GM10266 (cell line): Measurements from ENCODE around the gene STYXL2.

Source experiments
- DNase-seq: peaks from one replicate; pipeline ENCODE4 v3.0.0; 2012; ENCODE audit errors: extremely low spot score
- CTCF ChIP-seq: IDR thresholded peaks from 2 replicates; pipeline ENCODE4 v1.5.1; 2012; ENCODE audit warnings: mild to moderate bottlenecking, low read depth; ENCODE audit not compliant: control insufficient read depth, insufficient read depth; ENCODE audit errors: missing control alignments

Gene STYXL2

GRCh38 chr1:167093846-167094516, at the start of gene STYXL2:
Gene STYXL2 (plus strand): TSS chr1:167094075. CDS start chr1:167094850, 775 bp downstream.
- DNase-seq = no peak
- no peak for TF ChIP-seq CTCF

- TF ChIP-seq CTCF = no peak
- no peak for DNase-seq
Observed at GRCh38 chr1:167051907-167052306, 42.0 kb upstream of the STYXL2 start.

- no peak for DNase-seq
- peak; percentile 16 for TF ChIP-seq CTCF
Observed at GRCh38 chr1:167052389-167052788, 41.5 kb upstream of the STYXL2 start.

GRCh38 chr1:167054531-167054930, 39.3 kb upstream of the STYXL2 start:
- no peak for DNase-seq
- TF ChIP-seq CTCF = no peak

GRCh38 chr1:167054946-167055630, 38.8 kb upstream of the STYXL2 start:
- no peak for TF ChIP-seq CTCF
- DNase-seq = no peak

- no peak for TF ChIP-seq CTCF
- DNase-seq = no peak
Observed at GRCh38 chr1:167056529-167057231, 37.2 kb upstream of the STYXL2 start.
